ENCODE data around the gene G6PD.
"Not testable (repeated sequence)": the region's sequence is repeated elsewhere in the genome, so short reads cannot be mapped to it uniquely, and the experiment has no call there.

Gene G6PD

GRCh38 chrX:154512879-154513553, 33.6 kb downstream of the G6PD start:
- DNase-seq, result no peak

GRCh38 chrX:154511761-154512160, 34.9 kb downstream of the G6PD start:
- DNase-seq, result no peak

GRCh38 chrX:154509455-154509854, 37.2 kb downstream of the G6PD start:
- DNase-seq, result no peak

GRCh38 chrX:154508384-154508745, 38.3 kb downstream of the G6PD start:
- no peak for DNase-seq

GRCh38 chrX:154507673-154508383, 38.8 kb downstream of the G6PD start:
- no peak for DNase-seq

GRCh38 chrX:154506483-154507332, 39.9 kb downstream of the G6PD start:
- no peak for DNase-seq

- peak; percentile 25 for DNase-seq
Observed at GRCh38 chrX:154505734-154506133, 40.9 kb downstream of the G6PD start.

- DNase-seq, result no peak
Observed at GRCh38 chrX:154502989-154503388, 43.7 kb downstream of the G6PD start.

GRCh38 chrX:154502098-154502497, 44.5 kb downstream of the G6PD start:
- DNase-seq, result no peak

- not testable (repeated sequence) for DNase-seq
Observed at GRCh38 chrX:154501423-154501822, 45.2 kb downstream of the G6PD start.

GRCh38 chrX:154496591-154497137, 50.0 kb downstream of the G6PD start:
- DNase-seq, result not testable (repeated sequence)

- DNase-seq, result no peak
Observed at GRCh38 chrX:154495472-154495922, 51.1 kb downstream of the G6PD start.

GRCh38 chrX:154494715-154495114, 51.9 kb downstream of the G6PD start:
- no peak for DNase-seq

- peak; percentile 92 for DNase-seq
Observed at GRCh38 chrX:154490414-154491083, 56.1 kb downstream of the G6PD start, which contains the start of gene SLC10A3. Gene SLC10A3, minus strand, starts transcription at chrX:154490629. Its CDS starts 1,689 bp downstream, at chrX:154488940.

- DNase-seq, result peak; percentile 49
Observed at GRCh38 chrX:154490021-154490413, 56.6 kb downstream of the G6PD start.

- no peak for DNase-seq
Observed at GRCh38 chrX:154489182-154489581, 57.5 kb downstream of the G6PD start.

GRCh38 chrX:154488336-154489075, 58.1 kb downstream of the G6PD start:
- DNase-seq, result no peak

GRCh38 chrX:154487518-154488290, 58.9 kb downstream of the G6PD start:
- no peak for DNase-seq

- peak; percentile 42 for DNase-seq
Observed at GRCh38 chrX:154486396-154487207, 60.0 kb downstream of the G6PD start, which contains the start of gene UBL4A. Gene UBL4A, minus strand, starts transcription at chrX:154486615. Its CDS starts 31 bp downstream, at chrX:154486584.

GRCh38 chrX:154486052-154486395, 60.6 kb downstream of the G6PD start:
- no peak for DNase-seq

All from fibroblast of upper back skin (primary cell).